OCI-LY3 (cell line): ENCODE data around the gene LYAR.

Experiments used
- CTCF ChIP-seq: fragments of 200-600, 300-600 bp; sonication (generic); IDR thresholded peaks from 2 replicates; pipeline ENCODE4 v1.5.1; 2014; ENCODE audit warnings: antibody characterized with exemption, low read length, low read depth
- EZH2phosphoT487 ChIP-seq: fragments of 200-600 bp; shearing (Covaris generic); IDR thresholded peaks from 2 replicates; pipeline ENCODE4 v1.6.1; 2018; ENCODE audit warnings: antibody characterized with exemption, mixed run types, low read depth

- TF ChIP-seq CTCF (no peak), EZH2phosphoT487 (no peak)
These were observed at the start of gene LYAR, which contains the start of gene ZBTB49 for GRCh38 chr4:4289941-4290850.
